Medulla oblongata (tissue), 1 donor: Measurements from ENCODE around the gene MACROD1.

Experiments
- DNase-seq: peaks from one replicate; pipeline ENCODE4 v3.0.0-alpha.2; 2015; ENCODE audit errors: extremely low spot score

The MACROD1 gene

GRCh38 chr11:64093233-64094039 is 72.5 kb downstream of the MACROD1 start:
- no peak for DNase-seq

- no peak for DNase-seq
Measured at GRCh38 chr11:64092761-64093136, 73.2 kb downstream of the MACROD1 start.

- peak; percentile 90 for DNase-seq
Measured at GRCh38 chr11:64092111-64092760, 73.7 kb downstream of the MACROD1 start.

- no peak for DNase-seq
Measured at GRCh38 chr11:64090806-64091516, 75.0 kb downstream of the MACROD1 start.

GRCh38 chr11:64089915-64090805 is 75.8 kb downstream of the MACROD1 start:
- peak; percentile 45 for DNase-seq

GRCh38 chr11:64089493-64089892 is 76.4 kb downstream of the MACROD1 start:
- DNase-seq = peak; percentile 63

- no peak for DNase-seq
Measured at GRCh38 chr11:64089027-64089360, 76.9 kb downstream of the MACROD1 start.

GRCh38 chr11:64088162-64089026 is 77.5 kb downstream of the MACROD1 start:
- no peak for DNase-seq

- DNase-seq = peak; percentile 79
Measured at GRCh38 chr11:64086258-64087123, 79.4 kb downstream of the MACROD1 start.

- DNase-seq = no peak
Measured at GRCh38 chr11:64085906-64086257, 80.0 kb downstream of the MACROD1 start.

GRCh38 chr11:64084951-64085710 is 80.8 kb downstream of the MACROD1 start:
- no peak for DNase-seq

- DNase-seq = no peak
Measured at GRCh38 chr11:64084146-64084950, 81.6 kb downstream of the MACROD1 start.

- DNase-seq = no peak
Measured at GRCh38 chr11:64083398-64084080, 82.4 kb downstream of the MACROD1 start.

- no peak for DNase-seq
Measured at GRCh38 chr11:64081745-64082442, 84.0 kb downstream of the MACROD1 start.

GRCh38 chr11:64080390-64080789 is 85.5 kb downstream of the MACROD1 start:
- no peak for DNase-seq

- DNase-seq = no peak
Measured at GRCh38 chr11:64078905-64079304, 87.0 kb downstream of the MACROD1 start.

- no peak for DNase-seq
Measured at GRCh38 chr11:64078284-64078683, 87.6 kb downstream of the MACROD1 start.
